Spleen (tissue), 11 donors: Measurements from ENCODE around the gene DOK5. TPM values are rescaled to one million over a fixed set of nuclear protein-coding genes. Genes with fewer than 3 reads are reported as not detected.

Experiments
- DNase-seq: peaks from one replicate; pipeline ENCODE4 v3.0.0-alpha.2; 2020
- H3K27ac ChIP-seq, 8 donors: fragments of 200-600 bp; sonication (generic) in 7 of 8; 1 replicate in 4 of 8; 2 replicates in 4 of 8; pipeline versions ENCODE4 v1.5.0 to v1.8.0; 2016 to 2021; ENCODE audit warnings: inconsistent platforms in 4 of 8, mild to moderate bottlenecking in 4 of 8, moderate library complexity in 1 of 8
- H3K27me3 ChIP-seq, 7 donors: fragments of 200-600 bp; sonication (generic) in 6 of 7; replicated peaks in 1 of 7; 1 replicate in 4 of 7; 2 replicates in 3 of 7; pipeline versions ENCODE4 v1.5.0 to v1.8.0; 2016 to 2021; ENCODE audit warnings: inconsistent platforms in 3 of 7, mild to moderate bottlenecking in 1 of 7
- H3K36me3 ChIP-seq, 6 donors: fragments of 200-600 bp; sonication (generic) in 5 of 6; 1 replicate in 4 of 6; 2 replicates in 2 of 6; pipeline versions ENCODE4 v1.5.0 to v1.8.0; 2016 to 2021; ENCODE audit warnings: inconsistent platforms in 2 of 6
- H3K4me1 ChIP-seq, 6 donors: fragments of 200-600 bp; sonication (generic) in 5 of 6; 1 replicate in 3 of 6; 2 replicates in 3 of 6; pipeline versions ENCODE4 v1.5.0 to v1.8.0; 2016 to 2021; ENCODE audit warnings: inconsistent platforms in 3 of 6
- H3K4me3 ChIP-seq, 8 donors: fragments of 200-600 bp; sonication (generic) in 7 of 8; 1 replicate in 4 of 8; 2 replicates in 4 of 8; pipeline versions ENCODE4 v1.5.0 to v1.8.0; 2016 to 2021; ENCODE audit warnings: inconsistent platforms in 4 of 8, mild to moderate bottlenecking in 4 of 8, moderate library complexity in 2 of 8
- H3K9me3 ChIP-seq, 8 donors: fragments of 200-600 bp; sonication (generic) in 7 of 8; 1 replicate in 4 of 8; 2 replicates in 4 of 8; pipeline versions ENCODE4 v1.5.0 to v1.8.0; 2016 to 2021; ENCODE audit warnings: inconsistent platforms in 4 of 8
- CTCF ChIP-seq, 11 experiments: fragments of 200-600 bp in 7 of 11; fragments of 450-650 bp in 4 of 11; sonication (generic) in 4 of 11; IDR thresholded peaks in 8 of 11; conservative IDR thresholded peaks in 3 of 11; 1 replicate in 7 of 11; 2 replicates in 4 of 11; pipeline versions ENCODE4 v1.4.0 to v1.8.0; 2016 to 2021; ENCODE audit warnings: antibody characterized with exemption in 11 of 11, inconsistent platforms in 4 of 11, mild to moderate bottlenecking in 1 of 11
- POLR2A ChIP-seq, 3 donors: fragments of 450-650 bp; IDR thresholded peaks; one replicate each; pipeline ENCODE4 v1.5.1; 2017; ENCODE audit warnings: antibody characterized with exemption in 3 of 3, mild to moderate bottlenecking in 1 of 3
- POLR2AphosphoS5 ChIP-seq, 3 donors: sonication (generic); formaldehyde crosslinking; IDR thresholded peaks; one replicate each; pipeline ENCODE4 v1.5.1; 2017; ENCODE audit warnings: antibody characterized with exemption in 3 of 3
- WGBS, 5 donors: extraction: QIAGEN DNeasy Blood & Tissue Kit in 3 of 5; methylation state at CpG; one replicate each; pipeline versions ENCODE4 v1.1.5 to v1.1.7; 2013 to 2018; 5-methylcytosine and 5-hydroxymethylcytosine counted together
- intact Hi-C: fragments of 100-400 bp; cut with DNase I; formaldehyde crosslinking; loops from one replicate; pipeline ENCODE4 v1.15.0; 2023; ENCODE audit warnings: low total_unique reads
- polyA plus RNA-seq, 3 donors: library from polyadenylated mRNA; stranded (reverse); fragments of 200-250 nt; gene quantifications; one replicate each; pipeline ENCODE4 v1.2.1, GENCODE V29; 2013
- total RNA-seq, 7 donors: library from RNA; depleted of rRNA in 3 of 7; stranded (reverse); fragments of >200 nt in 3 of 7; fragmentation: NEBNext Ultra II Directional in 4 of 7; extraction: Animal tissue kit (Norgen Biotek cat#: 25700) in 4 of 7; gene quantifications; one replicate each; pipeline versions ENCODE4 v1.1.0 to v1.2.1, GENCODE V29; 2016 to 2021
- donor health status: healthy with polysubstance abuse.
- donor health status: DM: no; HTN: no; CAD: no; lungs with moderate emphysema.
- donor health status: DM: no; HTN: no; CAD: no.
- donor health status: Bipolar disorder and iron deficiency.
- donor health status: healthy.
- donor health status: DM: no; HTN: no; CAD: no.
- donor health status: DM: yes; HTN: yes; CAD: no.

DOK5 gene
- total and polyA plus RNA-seq, 10 donors, result 0.17 to 0.73 (median 0.53) TPM; not detected in 3

GRCh38 chr20:54624706-54625390 lies 149.5 kb downstream of the DOK5 start:
- 44 to 51% (median 45%) methylated on average over 7 of the region's 7 CpGs for WGBS, 5 donors
- H3K4me1 ChIP-seq, result no peaks in the 10 kb centered on the region
- H3K27me3 ChIP-seq, result peaks cover 0 to 13% (median 0%) of the 10 kb centered on the region in 7 donors
- no peak overlapping the region for H3K4me3 ChIP-seq
- H3K36me3 ChIP-seq, result no peaks in the 10 kb centered on the region
- TF ChIP-seq POLR2A (IDR thresholded peaks at IDR 0.05), result no peak
- no peak for TF ChIP-seq POLR2AphosphoS5 (IDR thresholded peaks at IDR 0.05)
- no peak for TF ChIP-seq CTCF (IDR thresholded peaks at IDR 0.05 in 8 of 11, conservative IDR thresholded peaks at IDR 0.05 in 3 of 11)
- no peaks in the 10 kb centered on the region for H3K9me3 ChIP-seq
- intact Hi-C loops, result no loop called here
- H3K27ac ChIP-seq, result no peak overlapping the region
- no peak for DNase-seq

- Histone ChIP-seq H3K36me3 (no peaks in the 10 kb centered on the region), H3K9me3 (no peaks in the 10 kb centered on the region), H3K4me3 (no peak overlapping the region), H3K4me1 (no peaks in the 10 kb centered on the region), H3K27ac (no peak overlapping the region), H3K27me3 (peaks cover 0 to 9% (median 0%) of the 10 kb centered on the region in 7 donors)
- no peak for DNase-seq
- 68 to 81% (median 73%) methylated on average over 1 of the region's 1 CpG for WGBS, 5 donors
- no peak for TF ChIP-seq POLR2A (IDR thresholded peaks at IDR 0.05)
- TF ChIP-seq POLR2AphosphoS5 (IDR thresholded peaks at IDR 0.05), result no peak
- no peak for TF ChIP-seq CTCF (IDR thresholded peaks at IDR 0.05 in 8 of 11, conservative IDR thresholded peaks at IDR 0.05 in 3 of 11)
- intact Hi-C loops, result no loop called here
These were observed 150.1 kb downstream of the DOK5 start for GRCh38 chr20:54625497-54625896.

DNA sequence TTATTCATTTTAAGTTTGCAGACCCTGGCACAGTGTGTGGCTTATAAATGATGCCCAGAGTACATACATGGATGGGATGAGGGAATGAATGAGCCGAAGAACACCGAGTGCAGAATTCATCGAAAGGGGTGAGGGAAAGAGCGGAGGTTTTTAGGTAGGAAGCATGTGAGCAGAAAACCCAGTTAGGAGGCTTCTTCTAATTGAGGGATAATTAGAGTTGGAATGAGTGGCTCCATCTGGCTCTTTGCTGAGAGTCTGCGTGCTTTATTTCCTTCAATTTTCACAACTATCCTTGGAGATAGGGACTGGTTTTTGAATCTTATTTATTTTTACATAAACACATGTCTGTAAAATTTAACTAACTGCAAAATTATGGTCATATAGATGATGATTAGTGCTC lies 150.7 kb downstream of the DOK5 start:
- Histone ChIP-seq H3K9me3 (no peaks in the 10 kb centered on the region), H3K4me3 (no peak overlapping the region), H3K27ac (no peak overlapping the region), H3K36me3 (no peaks in the 10 kb centered on the region), H3K4me1 (no peaks in the 10 kb centered on the region), H3K27me3 (peaks cover 0 to 9% (median 0%) of the 10 kb centered on the region in 7 donors)
- TF ChIP-seq POLR2AphosphoS5 (IDR thresholded peaks at IDR 0.05) (no peak), CTCF (IDR thresholded peaks at IDR 0.05 in 8 of 11, conservative IDR thresholded peaks at IDR 0.05 in 3 of 11) (no peak), POLR2A (IDR thresholded peaks at IDR 0.05) (no peak)
- WGBS, 5 donors, result 92 to 96% (median 95%) methylated on average over 5 of the region's 5 CpGs
- no peak for DNase-seq
- intact Hi-C loops, result no loop called here

GRCh38 chr20:54629632-54630031 lies 154.2 kb downstream of the DOK5 start:
- Histone ChIP-seq H3K27me3 (no peaks in the 10 kb centered on the region), H3K4me1 (peaks cover 0 to 9% (median 3%) of the 10 kb centered on the region in 6 donors), H3K9me3 (no peaks in the 10 kb centered on the region), H3K4me3 (no peak overlapping the region), H3K36me3 (no peaks in the 10 kb centered on the region), H3K27ac (no peak overlapping the region)
- TF ChIP-seq POLR2AphosphoS5 (IDR thresholded peaks at IDR 0.05) (no peak), CTCF (IDR thresholded peaks at IDR 0.05 in 8 of 11, conservative IDR thresholded peaks at IDR 0.05 in 3 of 11) (no peak), POLR2A (IDR thresholded peaks at IDR 0.05) (no peak)
- intact Hi-C loops, result no loop called here
- 87 to 95% (median 90%) methylated on average over 4 of the region's 4 CpGs for WGBS, 5 donors
- no peak for DNase-seq
